Measurements from ENCODE around the gene ABTB1.

- TF ChIP-seq CTCF (IDR thresholded peaks at IDR 0.05): no peak
- no peak for TF ChIP-seq TEAD1 (CRISPR knock-in tag; IDR thresholded peaks at IDR 0.05)
Observed at GRCh38 chr3:127707851-127708411, 35.2 kb downstream of the ABTB1 start.
